B cell (primary cell): ENCODE data around the gene KRTAP12-4.

Source experiments
- CTCF ChIP-seq: fragments of 200-600 bp; IDR thresholded peaks from one replicate; pipeline ENCODE4 v1.8.0; 2022; ENCODE audit warnings: antibody characterized with exemption, mild to moderate bottlenecking
- EZH2 ChIP-seq: IDR thresholded peaks from 2 replicates; pipeline ENCODE4 v1.6.1; 2012; ENCODE audit warnings: borderline replicate concordance, low read depth, mild to moderate bottlenecking, moderate library complexity, low read length; ENCODE audit not compliant: insufficient read depth, poor library complexity, severe bottlenecking

GRCh38 chr21:44636209-44637017 lies 18.0 kb downstream of the KRTAP12-4 start:
- no peak for TF ChIP-seq CTCF
- TF ChIP-seq EZH2 = no peak
